COLO668 (cell line): Measurements from ENCODE around the gene ALB.
"Not testable (repeated sequence)": the region's sequence is repeated elsewhere in the genome, so short reads cannot be mapped to it uniquely, and the experiment has no call there.

Source experiments
- DNase-seq: peaks from one replicate; lab custom pipeline; 2025; ENCODE audit not compliant: unreplicated experiment; lab: John Stamatoyannopoulos, UW

ALB gene

GRCh38 chr4:73404042-73404441 is at the start of gene ALB:
Gene ALB, plus strand, starts transcription at chr4:73404287. Its CDS starts 41 bp downstream, at chr4:73404328.
- DNase-seq = no peak

- DNase-seq = not testable (repeated sequence)
Measured at GRCh38 chr4:73357174-73357573, 46.9 kb upstream of the ALB start.

GRCh38 chr4:73369506-73370199 is 34.4 kb upstream of the ALB start:
- not testable (repeated sequence) for DNase-seq

- no peak for DNase-seq
Measured at GRCh38 chr4:73375328-73375741, 28.8 kb upstream of the ALB start.

GRCh38 chr4:73376251-73376650 is 27.8 kb upstream of the ALB start:
- no peak for DNase-seq

- DNase-seq = no peak
Measured at GRCh38 chr4:73376976-73377375, 27.1 kb upstream of the ALB start.

- DNase-seq = no peak
Measured at GRCh38 chr4:73378887-73379286, 25.2 kb upstream of the ALB start.

- no peak for DNase-seq
Measured at GRCh38 chr4:73379946-73380345, 24.1 kb upstream of the ALB start.

- no peak for DNase-seq
Measured at GRCh38 chr4:73381214-73381613, 22.9 kb upstream of the ALB start.

GRCh38 chr4:73383452-73383851 is 20.6 kb upstream of the ALB start:
- DNase-seq = no peak

GRCh38 chr4:73387552-73387951 is 16.5 kb upstream of the ALB start:
- DNase-seq = no peak

GRCh38 chr4:73388887-73389286 is 15.2 kb upstream of the ALB start:
- no peak for DNase-seq

- DNase-seq = not testable (repeated sequence)
Measured at GRCh38 chr4:73389663-73390062, 14.4 kb upstream of the ALB start.

GRCh38 chr4:73391774-73392173 is 12.3 kb upstream of the ALB start:
- DNase-seq = no peak

GRCh38 chr4:73392936-73393335 is 11.2 kb upstream of the ALB start:
- no peak for DNase-seq

GRCh38 chr4:73396304-73396703 is 7.8 kb upstream of the ALB start:
- DNase-seq = no peak

- no peak for DNase-seq
Measured at GRCh38 chr4:73396993-73397972, 6.8 kb upstream of the ALB start.

GRCh38 chr4:73401412-73401811 is 2.7 kb upstream of the ALB start:
- DNase-seq = no peak

GRCh38 chr4:73404457-73404856 is 370 bp downstream of the ALB start:
- DNase-seq = no peak

GRCh38 chr4:73405138-73405537 is 1.1 kb downstream of the ALB start:
- DNase-seq = no peak

GRCh38 chr4:73406548-73406875 is 2.4 kb downstream of the ALB start:
- no peak for DNase-seq

- no peak for DNase-seq
Measured at GRCh38 chr4:73407227-73407673, 3.2 kb downstream of the ALB start.
